BLaER1 treated with 17β-estradiol and CSF1 and Interleukin-3, amounts not matched to agents 10 nM and 100 nM (cell line): ENCODE measurements around the gene BTBD19.

ENCODE experiments used
- H3K27ac ChIP-seq, 11 experiments: shearing (Covaris generic); formaldehyde crosslinking; 2 replicates each; pipeline ENCODE4 v1.8.1; 2022
- H3K27me3 ChIP-seq, 11 experiments: shearing (Covaris generic); formaldehyde crosslinking; 2 replicates each; pipeline ENCODE4 v1.8.1; 2022
- H3K36me3 ChIP-seq, 11 experiments: shearing (Covaris generic); formaldehyde crosslinking; 2 replicates each; pipeline ENCODE4 v1.8.1; 2022
- H3K4me1 ChIP-seq, 10 experiments: shearing (Covaris generic); formaldehyde crosslinking; 2 replicates each; pipeline ENCODE4 v1.8.1; 2022
- H3K4me2 ChIP-seq, 11 experiments: shearing (Covaris generic); formaldehyde crosslinking; 2 replicates each; pipeline ENCODE4 v1.8.1; 2022
- H3K4me3 ChIP-seq, 10 experiments: shearing (Covaris generic); formaldehyde crosslinking; 2 replicates each; pipeline ENCODE4 v1.8.1; 2022
- H3K9ac ChIP-seq, 11 experiments: shearing (Covaris generic); formaldehyde crosslinking; 2 replicates each; pipeline ENCODE4 v1.8.1; 2022
- H3K9me3 ChIP-seq, 11 experiments: shearing (Covaris generic); formaldehyde crosslinking; replicated peaks in 1 of 11; 2 replicates each; pipeline ENCODE4 v1.8.1; 2022
- H4K20me1 ChIP-seq, 11 experiments: shearing (Covaris generic); formaldehyde crosslinking; 2 replicates each; pipeline ENCODE4 v1.8.1; 2022
- Cebpa-rat ChIP-seq, 11 experiments: shearing (Covaris generic); IDR thresholded peaks; 2 replicates each; pipeline ENCODE4 v1.8.1; 2022

Gene BTBD19

GRCh38 chr1:44828003-44828651 is 19.8 kb downstream of the BTBD19 start:
- no peak overlapping the region for H3K4me3 ChIP-seq
- no peak for TF ChIP-seq Cebpa-rat (IDR thresholded peaks at IDR 0.05)
- H4K20me1 ChIP-seq, result no peaks in the 10 kb centered on the region
- H3K4me1 ChIP-seq, result peaks cover 27 to 62% (median 44%) of the 10 kb centered on the region in 10 experiments
- H3K36me3 ChIP-seq, result no peaks in the 10 kb centered on the region
- no peak overlapping the region for H3K9ac ChIP-seq
- no peak overlapping the region for H3K27ac ChIP-seq
- no peak overlapping the region for H3K4me2 ChIP-seq
- peaks cover 0 to 12% (median 0%) of the 10 kb centered on the region in 11 experiments; a peak in 4 of 22 replicates for H3K9me3 ChIP-seq
- H3K27me3 ChIP-seq, result no peaks in the 10 kb centered on the region

GRCh38 chr1:44828841-44829440 is 20.6 kb downstream of the BTBD19 start:
- peaks cover 31 to 70% (median 51%) of the 10 kb centered on the region in 10 experiments for H3K4me1 ChIP-seq
- H4K20me1 ChIP-seq, result no peaks in the 10 kb centered on the region
- H3K36me3 ChIP-seq, result no peaks in the 10 kb centered on the region
- H3K4me3 ChIP-seq, result no peak overlapping the region
- no peaks in the 10 kb centered on the region for H3K27me3 ChIP-seq
- peak overlapping the region in 4 of 11 experiments; percentile 54 to 80 (median 64); a peak in 3 of 22 replicates for H3K4me2 ChIP-seq
- peaks cover 0 to 12% (median 0%) of the 10 kb centered on the region in 11 experiments; a peak in 4 of 22 replicates for H3K9me3 ChIP-seq
- TF ChIP-seq Cebpa-rat (IDR thresholded peaks at IDR 0.05), result no peak
- H3K9ac ChIP-seq, result no peak overlapping the region
- H3K27ac ChIP-seq, result no peak overlapping the region

GRCh38 chr1:44829506-44830384 is 21.4 kb downstream of the BTBD19 start:
- TF ChIP-seq Cebpa-rat (IDR thresholded peaks at IDR 0.05), result no peak
- Histone ChIP-seq H3K36me3 (no peaks in the 10 kb centered on the region), H3K4me2 (peak overlapping the region; percentile 27 to 80 (median 48)), H3K4me1 (peaks cover 31 to 78% (median 57%) of the 10 kb centered on the region in 10 experiments), H3K9ac (peak overlapping the region in 2 of 11 experiments; percentile 7 to 42; a peak in 2 of 22 replicates), H4K20me1 (no peaks in the 10 kb centered on the region), H3K27ac (no peak overlapping the region), H3K9me3 (peaks cover 0 to 12% (median 0%) of the 10 kb centered on the region in 11 experiments; a peak in 4 of 22 replicates), H3K4me3 (no peak overlapping the region), H3K27me3 (no peaks in the 10 kb centered on the region)

GRCh38 chr1:44830900-44831304 is 22.6 kb downstream of the BTBD19 start:
- no peak for TF ChIP-seq Cebpa-rat (IDR thresholded peaks at IDR 0.05)
- peak overlapping the region in 2 of 11 experiments; percentile 2 to 25; a peak in 1 of 22 replicates for H3K9ac ChIP-seq
- peaks cover 31 to 84% (median 59%) of the 10 kb centered on the region in 10 experiments for H3K4me1 ChIP-seq
- H3K36me3 ChIP-seq, result no peaks in the 10 kb centered on the region
- H3K27ac ChIP-seq, result no peak overlapping the region
- H4K20me1 ChIP-seq, result no peaks in the 10 kb centered on the region
- H3K4me3 ChIP-seq, result no peak overlapping the region
- H3K9me3 ChIP-seq, result peaks cover 0 to 12% (median 0%) of the 10 kb centered on the region in 11 experiments; a peak in 4 of 22 replicates
- peak overlapping the region in 6 of 11 experiments; percentile 1 to 86 (median 55); a peak in 7 of 22 replicates for H3K4me2 ChIP-seq
- H3K27me3 ChIP-seq, result no peaks in the 10 kb centered on the region

DNA sequence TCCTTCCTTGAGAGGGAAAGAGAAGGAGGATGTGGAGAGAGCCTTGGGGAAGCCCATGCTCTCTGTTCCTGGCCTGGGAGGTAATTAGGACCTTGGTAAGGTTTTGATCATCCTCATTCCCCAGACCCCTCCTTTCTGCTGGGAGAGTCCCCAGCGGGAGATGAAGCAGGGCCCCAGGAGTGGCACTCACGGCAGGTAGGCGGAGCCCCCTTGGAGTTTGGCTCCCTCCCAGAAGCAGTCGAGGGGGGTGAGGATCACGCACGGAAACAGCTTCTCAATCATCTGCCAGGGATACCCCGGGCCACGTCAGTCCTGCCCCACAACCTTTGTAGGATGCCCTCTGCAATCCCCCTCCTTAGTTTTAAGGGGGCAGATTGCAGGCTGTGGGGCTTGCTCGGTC is 23.2 kb downstream of the BTBD19 start:
- no peak overlapping the region; a peak in 1 of 22 replicates for H3K27ac ChIP-seq

GRCh38 chr1:44832056-44832705 is 23.9 kb downstream of the BTBD19 start:
- H3K36me3 ChIP-seq, result no peaks in the 10 kb centered on the region
- H3K9ac ChIP-seq, result peak overlapping the region in 5 of 11 experiments; percentile 14 to 36 (median 25); a peak in 6 of 22 replicates
- H3K27ac ChIP-seq, result peak overlapping the region in 1 of 11 experiments; percentile 9; a peak in 3 of 22 replicates
- peaks cover 0 to 12% (median 0%) of the 10 kb centered on the region in 11 experiments; a peak in 4 of 22 replicates for H3K9me3 ChIP-seq
- TF ChIP-seq Cebpa-rat (IDR thresholded peaks at IDR 0.05), result no peak
- H4K20me1 ChIP-seq, result no peaks in the 10 kb centered on the region
- no peaks in the 10 kb centered on the region for H3K27me3 ChIP-seq
- no peak overlapping the region for H3K4me3 ChIP-seq
- peaks cover 31 to 71% (median 58%) of the 10 kb centered on the region in 10 experiments for H3K4me1 ChIP-seq
- H3K4me2 ChIP-seq, result peak overlapping the region; percentile 16 to 86 (median 48); a peak in 20 of 22 replicates

More for the DNA sequence above, 23.2 kb downstream of the BTBD19 start:
- Histone ChIP-seq H3K27me3 (no peaks in the 10 kb centered on the region), H4K20me1 (no peaks in the 10 kb centered on the region), H3K9ac (peak overlapping the region in 3 of 11 experiments; percentile 2 to 36 (median 25); a peak in 3 of 22 replicates), H3K4me1 (peaks cover 31 to 78% (median 62%) of the 10 kb centered on the region in 10 experiments), H3K4me3 (no peak overlapping the region), H3K4me2 (peak overlapping the region in 10 of 11 experiments; percentile 13 to 86 (median 44); a peak in 13 of 22 replicates), H3K36me3 (no peaks in the 10 kb centered on the region), H3K9me3 (peaks cover 0 to 12% (median 0%) of the 10 kb centered on the region in 11 experiments; a peak in 4 of 22 replicates)
- no peak for TF ChIP-seq Cebpa-rat (IDR thresholded peaks at IDR 0.05)

DNA sequence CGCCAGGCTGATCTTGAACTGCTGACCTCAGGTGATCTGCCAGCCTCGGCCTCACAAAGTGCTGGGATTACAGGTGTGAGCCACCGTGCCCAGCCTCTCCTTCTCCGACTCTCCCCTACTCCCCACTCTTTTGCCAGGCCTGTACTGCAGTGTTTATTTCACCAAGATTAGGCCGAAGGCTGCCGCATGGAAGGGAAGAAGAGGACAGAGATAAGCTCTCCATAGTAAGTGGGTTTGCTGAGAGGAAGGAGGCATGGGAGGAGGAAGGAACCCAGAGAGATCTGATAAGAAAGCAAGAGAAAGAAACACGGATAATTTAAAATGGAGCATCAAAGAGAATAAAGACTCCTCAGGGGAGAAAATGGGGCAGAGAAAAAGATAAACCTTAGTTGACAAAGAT is 26.0 kb downstream of the BTBD19 start:
- peak overlapping the region in 9 of 11 experiments; percentile 15 to 86 (median 59); a peak in 12 of 22 replicates for H3K4me2 ChIP-seq
- H3K4me3 ChIP-seq, result no peak overlapping the region
- no peaks in the 10 kb centered on the region for H4K20me1 ChIP-seq
- peaks cover 0 to 7% (median 0%) of the 10 kb centered on the region in 11 experiments; a peak in 4 of 22 replicates for H3K9me3 ChIP-seq
- H3K36me3 ChIP-seq, result no peaks in the 10 kb centered on the region
- no peak overlapping the region for H3K27ac ChIP-seq
- no peaks in the 10 kb centered on the region for H3K27me3 ChIP-seq
- no peak for TF ChIP-seq Cebpa-rat (IDR thresholded peaks at IDR 0.05)
- peaks cover 33 to 72% (median 61%) of the 10 kb centered on the region in 10 experiments for H3K4me1 ChIP-seq
- no peak overlapping the region; a peak in 1 of 22 replicates for H3K9ac ChIP-seq
